Measurements from ENCODE around the gene AMZ2.
"Not testable (repeated sequence)": the region's sequence is repeated elsewhere in the genome, so short reads cannot be mapped to it uniquely, and the experiment has no call there.

The AMZ2 gene

GRCh38 chr17:68220786-68221185 lies 27.1 kb upstream of the AMZ2 start:
- not testable (repeated sequence) for DNase-seq

- DNase-seq: no peak
Observed at GRCh38 chr17:68221786-68222185, 26.1 kb upstream of the AMZ2 start.

- no peak for DNase-seq
Observed at GRCh38 chr17:68222606-68223005, 25.2 kb upstream of the AMZ2 start.

GRCh38 chr17:68225055-68225454 lies 22.8 kb upstream of the AMZ2 start:
- not testable (repeated sequence) for DNase-seq

- DNase-seq: not testable (repeated sequence)
Observed at GRCh38 chr17:68228039-68228680, 19.7 kb upstream of the AMZ2 start.

- peak; percentile 13 for DNase-seq
Observed at GRCh38 chr17:68228817-68229570, 18.8 kb upstream of the AMZ2 start.

GRCh38 chr17:68229619-68230018 lies 18.2 kb upstream of the AMZ2 start:
- no peak for DNase-seq

GRCh38 chr17:68231131-68231530 lies 16.7 kb upstream of the AMZ2 start:
- not testable (repeated sequence) for DNase-seq

GRCh38 chr17:68231541-68231940 lies 16.3 kb upstream of the AMZ2 start:
- DNase-seq: no peak

- not testable (repeated sequence) for DNase-seq
Observed at GRCh38 chr17:68232741-68233140, 15.1 kb upstream of the AMZ2 start.

- DNase-seq: not testable (repeated sequence)
Observed at GRCh38 chr17:68234726-68235335, 13.0 kb upstream of the AMZ2 start.

- not testable (repeated sequence) for DNase-seq
Observed at GRCh38 chr17:68235336-68235791, 12.5 kb upstream of the AMZ2 start.

GRCh38 chr17:68237369-68238163 lies 10.3 kb upstream of the AMZ2 start:
- not testable (repeated sequence) for DNase-seq

- no peak for DNase-seq
Observed at GRCh38 chr17:68238164-68238870, 9.5 kb upstream of the AMZ2 start.

GRCh38 chr17:68238871-68239253 lies 9.0 kb upstream of the AMZ2 start:
- no peak for DNase-seq

- DNase-seq: no peak
Observed at GRCh38 chr17:68239632-68240366, 8.0 kb upstream of the AMZ2 start.

GRCh38 chr17:68246271-68247028 lies 1.4 kb upstream of the AMZ2 start:
- no peak for DNase-seq

GRCh38 chr17:68248199-68248825 lies 469 bp downstream of the AMZ2 start:
- peak; percentile 48 for DNase-seq

GRCh38 chr17:68248891-68249290 lies 1.0 kb downstream of the AMZ2 start:
- no peak for DNase-seq

GRCh38 chr17:68249354-68249765 lies 1.5 kb downstream of the AMZ2 start:
- DNase-seq: no peak
